HEK293 (cell line): ENCODE results near the gene TRIM26.

Experiments used
- CTCF ChIA-PET: fragments of 350-600 bp; formaldehyde crosslinking; extraction: SDS; loops from one replicate; lab custom pipeline; 2021; ENCODE audit warnings: antibody characterized with exemption; lab: Yijun Ruan, JAX
- POLR2A ChIA-PET: fragments of 300-600 bp; formaldehyde crosslinking; extraction: SDS; loops from one replicate; lab custom pipeline; 2020; ENCODE audit warnings: antibody characterized with exemption, inconsistent platforms; lab: Yijun Ruan, JAX
- H3K27ac ChIP-seq: fragments of 200-500 bp; sonication (Bioruptor generic); 2 replicates; pipeline ENCODE4 v1.5.1; 2014; ENCODE audit warnings: low read depth, low read length, control low read depth, inconsistent platforms; ENCODE audit errors: extremely low read depth
- H3K36me3 ChIP-seq, 2 experiments: fragments of 200-500 bp in 1 of 2; sonication (Bioruptor generic) in 1 of 2; 1 replicate in 1 of 2; 2 replicates in 1 of 2; pipeline ENCODE4 v1.5.1; 2014 to 2017; ENCODE audit warnings: inconsistent platforms in 2 of 2, low read length in 2 of 2; ENCODE audit not compliant: control insufficient read depth in 2 of 2, insufficient read depth in 1 of 2
- H3K4me1 ChIP-seq: fragments of 200-500 bp; sonication (Bioruptor generic); 2 replicates; pipeline ENCODE4 v1.5.1; 2014; ENCODE audit warnings: mild to moderate bottlenecking, low read length, inconsistent platforms; ENCODE audit not compliant: control insufficient read depth, insufficient read depth
- H3K4me3 ChIP-seq: 2 replicates; pipeline ENCODE4 v1.5.1; 2011; ENCODE audit warnings: low read depth, mild to moderate bottlenecking, control low read depth, low read length, moderate library complexity
- H3K9me3 ChIP-seq: fragments of 200-500 bp; sonication (Bioruptor generic); 2 replicates; pipeline ENCODE4 v1.5.1; 2014; ENCODE audit warnings: low read depth, low read length, inconsistent platforms; ENCODE audit not compliant: control insufficient read depth, insufficient read depth
- BCL6B ChIP-seq: fragments of 450-650 bp; formaldehyde crosslinking; IDR thresholded peaks from 2 replicates; pipeline ENCODE4 v1.5.1; 2017; ENCODE audit warnings: missing biosample characterization, missing genetic modification characterization
- HOXC10 ChIP-seq: sonication (generic); formaldehyde crosslinking; IDR thresholded peaks from 2 replicates; pipeline ENCODE4 v1.8.1; 2023; ENCODE audit warnings: mild to moderate bottlenecking, missing genetic modification reagents
- KLF8 ChIP-seq: fragments of 450-650 bp; formaldehyde crosslinking; IDR thresholded peaks from 2 replicates; pipeline ENCODE4 v1.5.1; 2016; ENCODE audit warnings: missing biosample characterization, missing genetic modification characterization
- PRDM2 ChIP-seq: fragments of 450-650 bp; formaldehyde crosslinking; IDR thresholded peaks from 2 replicates; pipeline ENCODE4 v1.5.1; 2016; ENCODE audit warnings: missing biosample characterization, missing genetic modification characterization, borderline replicate concordance
- PRDM4 ChIP-seq: fragments of 450-650 bp; formaldehyde crosslinking; IDR thresholded peaks from 2 replicates; pipeline ENCODE4 v1.5.1; 2017; ENCODE audit warnings: missing biosample characterization, missing genetic modification characterization
- SALL2 ChIP-seq: fragments of 450-650 bp; formaldehyde crosslinking; IDR thresholded peaks from 2 replicates; pipeline ENCODE4 v1.5.0; 2017; ENCODE audit warnings: missing biosample characterization, mild to moderate bottlenecking, missing genetic modification characterization, borderline replicate concordance
- TRIM28 ChIP-seq: IDR thresholded peaks from 2 replicates; pipeline ENCODE4 v1.6.1; 2011; ENCODE audit warnings: low read length, control low read depth, borderline replicate concordance
- ZBTB10 ChIP-seq: fragments of 450-650 bp; formaldehyde crosslinking; IDR thresholded peaks from 2 replicates; pipeline ENCODE4 v1.5.1; 2016; ENCODE audit warnings: missing biosample characterization, missing genetic modification characterization
- ZFP37 ChIP-seq: fragments of 450-650 bp; formaldehyde crosslinking; IDR thresholded peaks from 2 replicates; pipeline ENCODE4 v1.5.1; 2016; ENCODE audit warnings: missing biosample characterization, missing genetic modification characterization
- ZNF19 ChIP-seq: fragments of 450-650 bp; formaldehyde crosslinking; IDR thresholded peaks from 2 replicates; pipeline ENCODE4; 2016; ENCODE audit warnings: missing biosample characterization, missing genetic modification characterization, low read depth
- ZNF214 ChIP-seq: fragments of 450-650 bp; formaldehyde crosslinking; IDR thresholded peaks from 2 replicates; pipeline ENCODE4 v1.5.1; 2017; ENCODE audit warnings: missing biosample characterization, mild to moderate bottlenecking, missing genetic modification characterization, borderline replicate concordance
- ZNF266 ChIP-seq: fragments of 450-650 bp; formaldehyde crosslinking; IDR thresholded peaks from 2 replicates; pipeline ENCODE4 v1.5.1; 2016; ENCODE audit warnings: missing biosample characterization, missing genetic modification characterization, low read depth
- ZNF302 ChIP-seq: fragments of 450-650 bp; formaldehyde crosslinking; IDR thresholded peaks from 2 replicates; pipeline ENCODE4 v1.5.1; 2016; ENCODE audit warnings: missing biosample characterization, missing genetic modification characterization, low read depth
- ZNF423 ChIP-seq: fragments of 450-650 bp; formaldehyde crosslinking; IDR thresholded peaks from 2 replicates; pipeline ENCODE4 v1.5.1; 2016; ENCODE audit warnings: missing biosample characterization, missing genetic modification characterization
- ZNF501 ChIP-seq: fragments of 450-650 bp; formaldehyde crosslinking; IDR thresholded peaks from 2 replicates; pipeline ENCODE4 v1.5.1; 2016; ENCODE audit warnings: missing biosample characterization, missing genetic modification characterization
- ZNF626 ChIP-seq: fragments of 450-650 bp; sonication (Bioruptor Pico); formaldehyde crosslinking; IDR thresholded peaks from 2 replicates; pipeline ENCODE4 v1.5.1; 2018; ENCODE audit warnings: missing biosample characterization, missing genetic modification characterization, inconsistent platforms
- ZNF658 ChIP-seq: fragments of 450-650 bp; formaldehyde crosslinking; IDR thresholded peaks from 2 replicates; pipeline ENCODE4; 2016; ENCODE audit warnings: missing biosample characterization, missing genetic modification characterization
- ZNF664 ChIP-seq: fragments of 450-650 bp; formaldehyde crosslinking; IDR thresholded peaks from 2 replicates; pipeline ENCODE4 v1.5.1; 2016; ENCODE audit warnings: missing biosample characterization, missing genetic modification characterization
- ZNF776 ChIP-seq: fragments of 450-650 bp; formaldehyde crosslinking; IDR thresholded peaks from 2 replicates; pipeline ENCODE4 v1.5.0; 2017; ENCODE audit warnings: missing biosample characterization, missing genetic modification characterization, borderline replicate concordance

TRIM26 gene

GRCh38 chr6:30162265-30163089 lies 50.7 kb downstream of the TRIM26 start (continued):
- peak; percentile 54; the same call in 1 of the 2 replicates for TF ChIP-seq PRDM4 (tag by site-specific recombination)

- Histone ChIP-seq H3K9me3 (no peaks in the 10 kb centered on the region), H3K27ac (no peak within 1 kb of the TSS), H3K4me1 (peaks cover 9% of the 10 kb centered on the region), H3K36me3 (no peaks in the 10 kb centered on the region), H3K4me3 (no peak within 1 kb of the TSS)
- ChIA-PET CTCF (interaction anchor here (0.6 to 3.1 kb wide), 2 partner anchors 30 to 1310 kb away, joined by 3 to 11 read pairs; no protein-coding TSS in a partner anchor), POLR2A (no interaction called here)
- TF ChIP-seq HOXC10 (CRISPR knock-in tag): no peak
- TF ChIP-seq ZNF626 (tag by site-specific recombination): no peak
- no peak for TF ChIP-seq ZNF501 (tag by site-specific recombination)
- no peak for TF ChIP-seq TRIM28
- TF ChIP-seq ZNF214 (tag by site-specific recombination): no peak
- no peak for TF ChIP-seq SALL2 (tag by site-specific recombination)
- no peak for TF ChIP-seq ZNF776
- no peak for TF ChIP-seq ZBTB10 (tag by site-specific recombination)
- no peak for TF ChIP-seq BCL6B
- no peak for TF ChIP-seq ZNF266 (tag by site-specific recombination)
- no peak for TF ChIP-seq ZNF664
- TF ChIP-seq ZNF19 (tag by site-specific recombination): no peak
- TF ChIP-seq PRDM2 (tag by site-specific recombination): no peak
- TF ChIP-seq ZFP37 (tag by site-specific recombination): no peak
- TF ChIP-seq KLF8 (tag by site-specific recombination): no peak
- no peak for TF ChIP-seq ZNF658 (tag by site-specific recombination)
- no peak for TF ChIP-seq ZNF302 (tag by site-specific recombination)
- TF ChIP-seq ZNF423 (tag by site-specific recombination): no peak
Measured at GRCh38 chr6:30160785-30161531, 52.2 kb downstream of the TRIM26 start, which contains the start of gene TRIM10. Gene TRIM10 (minus strand): TSS chr6:30161211. CDS start chr6:30160858, 353 bp downstream.
